ENCODE measurements around the gene ADGRG6. TPM values are rescaled to one million over a fixed set of nuclear protein-coding genes. Genes with fewer than 3 reads are reported as not detected.

The ADGRG6 gene
- total RNA-seq, 1 experiment from 2014 or later: 5.3 TPM

DNA sequence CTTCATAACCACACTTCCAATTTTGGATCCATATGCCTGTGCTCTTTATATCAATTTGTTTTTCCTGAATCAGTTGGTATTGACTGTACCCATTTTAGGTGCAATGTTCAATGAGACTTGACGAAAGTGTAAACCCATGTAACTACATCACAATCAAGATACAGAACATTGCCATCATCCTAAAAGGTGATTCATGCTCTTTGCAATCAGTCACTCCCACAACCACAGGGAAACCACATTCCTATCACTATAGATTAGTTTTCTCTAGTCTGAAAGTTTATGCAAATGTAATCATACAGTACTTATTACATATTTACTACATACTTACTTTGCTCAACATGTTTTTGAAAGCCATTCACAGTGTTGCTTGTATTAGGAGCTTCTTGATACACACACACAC is 167.4 kb downstream of the ADGRG6 start:
- peaks cover 3% of the 10 kb centered on the region; the same call in 1 of the 2 replicates for H3K9me3 Mint-ChIP-seq
- H3K4me1 Mint-ChIP-seq: peaks cover 6% of the 10 kb centered on the region; the same call in 1 of the 2 replicates
- POLR2A ChIA-PET: no interaction called here
- no peak overlapping the region for H3K4me3 Mint-ChIP-seq
- CTCF ChIA-PET: no interaction called here
- no peak overlapping the region for H3K27ac Mint-ChIP-seq
- no peak for DNase-seq (ENCODE audit: low spot score)
- H3K27me3 Mint-ChIP-seq (ENCODE audit: low read depth): no peaks in the 10 kb centered on the region; the same call in 1 of the 2 replicates
- TF ChIP-seq FOXP1 (CRISPR knock-in tag; IDR thresholded peaks at IDR 0.05; ENCODE audit: borderline replicate concordance): no peak
- TF ChIP-seq TEAD1 (CRISPR knock-in tag; IDR thresholded peaks at IDR 0.05): no peak
- TF ChIP-seq, protein P1, sequence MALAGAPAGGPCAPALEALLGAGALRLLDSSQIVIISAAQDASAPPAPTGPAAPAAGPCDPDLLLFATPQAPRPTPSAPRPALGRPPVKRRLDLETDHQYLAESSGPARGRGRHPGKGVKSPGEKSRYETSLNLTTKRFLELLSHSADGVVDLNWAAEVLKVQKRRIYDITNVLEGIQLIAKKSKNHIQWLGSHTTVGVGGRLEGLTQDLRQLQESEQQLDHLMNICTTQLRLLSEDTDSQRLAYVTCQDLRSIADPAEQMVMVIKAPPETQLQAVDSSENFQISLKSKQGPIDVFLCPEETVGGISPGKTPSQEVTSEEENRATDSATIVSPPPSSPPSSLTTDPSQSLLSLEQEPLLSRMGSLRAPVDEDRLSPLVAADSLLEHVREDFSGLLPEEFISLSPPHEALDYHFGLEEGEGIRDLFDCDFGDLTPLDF (CRISPR knock-in tag; IDR thresholded peaks at IDR 0.05): no peak
- TF ChIP-seq, protein P2, sequence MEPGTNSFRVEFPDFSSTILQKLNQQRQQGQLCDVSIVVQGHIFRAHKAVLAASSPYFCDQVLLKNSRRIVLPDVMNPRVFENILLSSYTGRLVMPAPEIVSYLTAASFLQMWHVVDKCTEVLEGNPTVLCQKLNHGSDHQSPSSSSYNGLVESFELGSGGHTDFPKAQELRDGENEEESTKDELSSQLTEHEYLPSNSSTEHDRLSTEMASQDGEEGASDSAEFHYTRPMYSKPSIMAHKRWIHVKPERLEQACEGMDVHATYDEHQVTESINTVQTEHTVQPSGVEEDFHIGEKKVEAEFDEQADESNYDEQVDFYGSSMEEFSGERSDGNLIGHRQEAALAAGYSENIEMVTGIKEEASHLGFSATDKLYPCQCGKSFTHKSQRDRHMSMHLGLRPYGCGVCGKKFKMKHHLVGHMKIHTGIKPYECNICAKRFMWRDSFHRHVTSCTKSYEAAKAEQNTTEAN (CRISPR knock-in tag; IDR thresholded peaks at IDR 0.05): no peak
- no peak for TF ChIP-seq NR2C2 (CRISPR knock-in tag; IDR thresholded peaks at IDR 0.05)
- no peak for TF ChIP-seq RORB (CRISPR knock-in tag; IDR thresholded peaks at IDR 0.05)
- TF ChIP-seq MXD4 (CRISPR knock-in tag; IDR thresholded peaks at IDR 0.05; ENCODE audit: borderline replicate concordance): no peak
- TF ChIP-seq, protein P3, sequence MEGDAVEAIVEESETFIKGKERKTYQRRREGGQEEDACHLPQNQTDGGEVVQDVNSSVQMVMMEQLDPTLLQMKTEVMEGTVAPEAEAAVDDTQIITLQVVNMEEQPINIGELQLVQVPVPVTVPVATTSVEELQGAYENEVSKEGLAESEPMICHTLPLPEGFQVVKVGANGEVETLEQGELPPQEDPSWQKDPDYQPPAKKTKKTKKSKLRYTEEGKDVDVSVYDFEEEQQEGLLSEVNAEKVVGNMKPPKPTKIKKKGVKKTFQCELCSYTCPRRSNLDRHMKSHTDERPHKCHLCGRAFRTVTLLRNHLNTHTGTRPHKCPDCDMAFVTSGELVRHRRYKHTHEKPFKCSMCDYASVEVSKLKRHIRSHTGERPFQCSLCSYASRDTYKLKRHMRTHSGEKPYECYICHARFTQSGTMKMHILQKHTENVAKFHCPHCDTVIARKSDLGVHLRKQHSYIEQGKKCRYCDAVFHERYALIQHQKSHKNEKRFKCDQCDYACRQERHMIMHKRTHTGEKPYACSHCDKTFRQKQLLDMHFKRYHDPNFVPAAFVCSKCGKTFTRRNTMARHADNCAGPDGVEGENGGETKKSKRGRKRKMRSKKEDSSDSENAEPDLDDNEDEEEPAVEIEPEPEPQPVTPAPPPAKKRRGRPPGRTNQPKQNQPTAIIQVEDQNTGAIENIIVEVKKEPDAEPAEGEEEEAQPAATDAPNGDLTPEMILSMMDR (IDR thresholded peaks at IDR 0.05): no peak
- TF ChIP-seq ETV6 (CRISPR knock-in tag; IDR thresholded peaks at IDR 0.05): no peak
- no peak for TF ChIP-seq TCF7 (CRISPR knock-in tag; IDR thresholded peaks at IDR 0.05; ENCODE audit: low read depth)
- ATAC-seq: no peak
- H3K36me3 Mint-ChIP-seq: no peaks in the 10 kb centered on the region

DNA sequence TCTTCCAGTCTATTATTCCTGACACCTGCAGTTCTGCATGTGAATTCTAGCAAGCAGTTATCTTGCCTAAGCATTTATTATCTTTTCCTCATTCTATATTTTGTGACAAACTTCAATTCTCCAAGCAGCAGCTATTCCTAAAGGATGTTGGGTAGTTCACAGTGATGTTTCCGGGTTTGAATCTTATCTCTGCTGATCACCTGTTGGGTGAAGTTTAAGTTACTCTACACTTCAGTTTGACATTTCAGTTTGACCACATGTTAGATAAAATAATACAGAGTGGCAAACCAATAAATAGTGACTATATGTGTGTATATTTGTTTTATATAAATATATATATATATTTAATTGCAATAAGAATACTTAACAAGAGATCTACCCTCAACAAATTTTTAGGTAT is 168.6 kb downstream of the ADGRG6 start:
- Mint-ChIP-seq H3K4me3 (no peak overlapping the region), H3K9me3 (peaks cover 3% of the 10 kb centered on the region; the same call in 1 of the 2 replicates), H3K4me1 (peaks cover 4% of the 10 kb centered on the region), H3K36me3 (no peaks in the 10 kb centered on the region), H3K27ac (no peak overlapping the region), H3K27me3 (ENCODE audit: low read depth) (no peaks in the 10 kb centered on the region; the same call in 1 of the 2 replicates)
- POLR2A ChIA-PET: no interaction called here
- CTCF ChIA-PET: no interaction called here
- ATAC-seq: no peak
- no peak for DNase-seq (ENCODE audit: low spot score)
- TF ChIP-seq, protein P4, sequence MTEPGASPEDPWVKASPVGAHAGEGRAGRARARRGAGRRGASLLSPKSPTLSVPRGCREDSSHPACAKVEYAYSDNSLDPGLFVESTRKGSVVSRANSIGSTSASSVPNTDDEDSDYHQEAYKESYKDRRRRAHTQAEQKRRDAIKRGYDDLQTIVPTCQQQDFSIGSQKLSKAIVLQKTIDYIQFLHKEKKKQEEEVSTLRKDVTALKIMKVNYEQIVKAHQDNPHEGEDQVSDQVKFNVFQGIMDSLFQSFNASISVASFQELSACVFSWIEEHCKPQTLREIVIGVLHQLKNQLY (CRISPR knock-in tag; IDR thresholded peaks at IDR 0.05): no peak
- no peak for TF ChIP-seq ZNF396 (CRISPR knock-in tag; IDR thresholded peaks at IDR 0.05; ENCODE audit: borderline replicate concordance)
- TF ChIP-seq, protein P5, sequence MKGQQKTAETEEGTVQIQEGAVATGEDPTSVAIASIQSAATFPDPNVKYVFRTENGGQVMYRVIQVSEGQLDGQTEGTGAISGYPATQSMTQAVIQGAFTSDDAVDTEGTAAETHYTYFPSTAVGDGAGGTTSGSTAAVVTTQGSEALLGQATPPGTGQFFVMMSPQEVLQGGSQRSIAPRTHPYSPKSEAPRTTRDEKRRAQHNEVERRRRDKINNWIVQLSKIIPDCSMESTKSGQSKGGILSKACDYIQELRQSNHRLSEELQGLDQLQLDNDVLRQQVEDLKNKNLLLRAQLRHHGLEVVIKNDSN (CRISPR knock-in tag; IDR thresholded peaks at IDR 0.05): no peak
- TF ChIP-seq, protein P6, sequence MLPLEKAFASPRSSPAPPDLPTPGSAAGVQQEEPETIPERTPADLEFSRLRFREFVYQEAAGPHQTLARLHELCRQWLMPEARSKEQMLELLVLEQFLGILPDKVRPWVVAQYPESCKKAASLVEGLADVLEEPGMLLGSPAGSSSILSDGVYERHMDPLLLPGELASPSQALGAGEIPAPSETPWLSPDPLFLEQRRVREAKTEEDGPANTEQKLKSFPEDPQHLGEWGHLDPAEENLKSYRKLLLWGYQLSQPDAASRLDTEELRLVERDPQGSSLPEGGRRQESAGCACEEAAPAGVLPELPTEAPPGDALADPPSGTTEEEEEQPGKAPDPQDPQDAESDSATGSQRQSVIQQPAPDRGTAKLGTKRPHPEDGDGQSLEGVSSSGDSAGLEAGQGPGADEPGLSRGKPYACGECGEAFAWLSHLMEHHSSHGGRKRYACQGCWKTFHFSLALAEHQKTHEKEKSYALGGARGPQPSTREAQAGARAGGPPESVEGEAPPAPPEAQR (CRISPR knock-in tag; IDR thresholded peaks at IDR 0.05): no peak
- TF ChIP-seq ZBTB21 (CRISPR knock-in tag; IDR thresholded peaks at IDR 0.05; ENCODE audit: borderline replicate concordance): no peak
- no peak for TF ChIP-seq SMAD4 (CRISPR knock-in tag; IDR thresholded peaks at IDR 0.05)
- TF ChIP-seq, protein P7, sequence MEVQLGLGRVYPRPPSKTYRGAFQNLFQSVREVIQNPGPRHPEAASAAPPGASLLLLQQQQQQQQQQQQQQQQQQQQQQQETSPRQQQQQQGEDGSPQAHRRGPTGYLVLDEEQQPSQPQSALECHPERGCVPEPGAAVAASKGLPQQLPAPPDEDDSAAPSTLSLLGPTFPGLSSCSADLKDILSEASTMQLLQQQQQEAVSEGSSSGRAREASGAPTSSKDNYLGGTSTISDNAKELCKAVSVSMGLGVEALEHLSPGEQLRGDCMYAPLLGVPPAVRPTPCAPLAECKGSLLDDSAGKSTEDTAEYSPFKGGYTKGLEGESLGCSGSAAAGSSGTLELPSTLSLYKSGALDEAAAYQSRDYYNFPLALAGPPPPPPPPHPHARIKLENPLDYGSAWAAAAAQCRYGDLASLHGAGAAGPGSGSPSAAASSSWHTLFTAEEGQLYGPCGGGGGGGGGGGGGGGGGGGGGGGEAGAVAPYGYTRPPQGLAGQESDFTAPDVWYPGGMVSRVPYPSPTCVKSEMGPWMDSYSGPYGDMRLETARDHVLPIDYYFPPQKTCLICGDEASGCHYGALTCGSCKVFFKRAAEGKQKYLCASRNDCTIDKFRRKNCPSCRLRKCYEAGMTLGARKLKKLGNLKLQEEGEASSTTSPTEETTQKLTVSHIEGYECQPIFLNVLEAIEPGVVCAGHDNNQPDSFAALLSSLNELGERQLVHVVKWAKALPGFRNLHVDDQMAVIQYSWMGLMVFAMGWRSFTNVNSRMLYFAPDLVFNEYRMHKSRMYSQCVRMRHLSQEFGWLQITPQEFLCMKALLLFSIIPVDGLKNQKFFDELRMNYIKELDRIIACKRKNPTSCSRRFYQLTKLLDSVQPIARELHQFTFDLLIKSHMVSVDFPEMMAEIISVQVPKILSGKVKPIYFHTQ (CRISPR knock-in tag; IDR thresholded peaks at IDR 0.05): no peak
- TF ChIP-seq, protein P8, sequence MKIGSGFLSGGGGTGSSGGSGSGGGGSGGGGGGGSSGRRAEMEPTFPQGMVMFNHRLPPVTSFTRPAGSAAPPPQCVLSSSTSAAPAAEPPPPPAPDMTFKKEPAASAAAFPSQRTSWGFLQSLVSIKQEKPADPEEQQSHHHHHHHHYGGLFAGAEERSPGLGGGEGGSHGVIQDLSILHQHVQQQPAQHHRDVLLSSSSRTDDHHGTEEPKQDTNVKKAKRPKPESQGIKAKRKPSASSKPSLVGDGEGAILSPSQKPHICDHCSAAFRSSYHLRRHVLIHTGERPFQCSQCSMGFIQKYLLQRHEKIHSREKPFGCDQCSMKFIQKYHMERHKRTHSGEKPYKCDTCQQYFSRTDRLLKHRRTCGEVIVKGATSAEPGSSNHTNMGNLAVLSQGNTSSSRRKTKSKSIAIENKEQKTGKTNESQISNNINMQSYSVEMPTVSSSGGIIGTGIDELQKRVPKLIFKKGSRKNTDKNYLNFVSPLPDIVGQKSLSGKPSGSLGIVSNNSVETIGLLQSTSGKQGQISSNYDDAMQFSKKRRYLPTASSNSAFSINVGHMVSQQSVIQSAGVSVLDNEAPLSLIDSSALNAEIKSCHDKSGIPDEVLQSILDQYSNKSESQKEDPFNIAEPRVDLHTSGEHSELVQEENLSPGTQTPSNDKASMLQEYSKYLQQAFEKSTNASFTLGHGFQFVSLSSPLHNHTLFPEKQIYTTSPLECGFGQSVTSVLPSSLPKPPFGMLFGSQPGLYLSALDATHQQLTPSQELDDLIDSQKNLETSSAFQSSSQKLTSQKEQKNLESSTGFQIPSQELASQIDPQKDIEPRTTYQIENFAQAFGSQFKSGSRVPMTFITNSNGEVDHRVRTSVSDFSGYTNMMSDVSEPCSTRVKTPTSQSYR (CRISPR knock-in tag; IDR thresholded peaks at IDR 0.05): no peak
- TF ChIP-seq, protein P9, sequence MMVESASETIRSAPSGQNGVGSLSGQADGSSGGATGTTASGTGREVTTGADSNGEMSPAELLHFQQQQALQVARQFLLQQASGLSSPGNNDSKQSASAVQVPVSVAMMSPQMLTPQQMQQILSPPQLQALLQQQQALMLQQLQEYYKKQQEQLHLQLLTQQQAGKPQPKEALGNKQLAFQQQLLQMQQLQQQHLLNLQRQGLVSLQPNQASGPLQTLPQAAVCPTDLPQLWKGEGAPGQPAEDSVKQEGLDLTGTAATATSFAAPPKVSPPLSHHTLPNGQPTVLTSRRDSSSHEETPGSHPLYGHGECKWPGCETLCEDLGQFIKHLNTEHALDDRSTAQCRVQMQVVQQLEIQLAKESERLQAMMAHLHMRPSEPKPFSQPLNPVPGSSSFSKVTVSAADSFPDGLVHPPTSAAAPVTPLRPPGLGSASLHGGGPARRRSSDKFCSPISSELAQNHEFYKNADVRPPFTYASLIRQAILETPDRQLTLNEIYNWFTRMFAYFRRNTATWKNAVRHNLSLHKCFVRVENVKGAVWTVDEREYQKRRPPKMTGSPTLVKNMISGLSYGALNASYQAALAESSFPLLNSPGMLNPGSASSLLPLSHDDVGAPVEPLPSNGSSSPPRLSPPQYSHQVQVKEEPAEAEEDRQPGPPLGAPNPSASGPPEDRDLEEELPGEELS (CRISPR knock-in tag; IDR thresholded peaks at IDR 0.05): no peak
